DND-41 (cell line): ENCODE measurements around the gene ZNF12.

Experiments used
- ATAC-seq: fragments of 200-7000 bp; cut with Tn5 transposase; 3 replicates; pipeline ENCODE4 v1.9.1; 2021; ENCODE audit warnings: low read depth; ENCODE audit not compliant: insufficient read depth
- DNase-seq: peaks from one replicate; pipeline ENCODE4 v3.0.0-alpha.2; 2020
- H2AFZ ChIP-seq: 2 replicates; pipeline ENCODE4 v1.6.0; 2012; ENCODE audit warnings: low read depth, low read length
- H3K27ac ChIP-seq: 2 replicates; pipeline ENCODE4 v1.5.1; 2012; ENCODE audit warnings: low read length, inconsistent platforms
- H3K27me3 ChIP-seq: fragments of 200-600 bp; sonication (generic); 2 replicates; pipeline ENCODE4 v1.6.0; 2012; ENCODE audit warnings: low read length, mild to moderate bottlenecking, inconsistent platforms; ENCODE audit not compliant: insufficient read depth, poor library complexity
- H3K36me3 ChIP-seq: 2 replicates; pipeline ENCODE4 v1.5.1; 2012; ENCODE audit warnings: low read length, inconsistent platforms; ENCODE audit not compliant: insufficient read depth
- H3K4me1 ChIP-seq: 2 replicates; pipeline ENCODE4 v1.5.1; 2012; ENCODE audit warnings: mild to moderate bottlenecking, low read length; ENCODE audit not compliant: insufficient read depth
- H3K4me2 ChIP-seq: 2 replicates; pipeline ENCODE4 v1.6.0; 2012; ENCODE audit warnings: mild to moderate bottlenecking, moderate library complexity, low read length, inconsistent platforms; ENCODE audit not compliant: insufficient read depth
- H3K4me3 ChIP-seq, 2 experiments: fragments of 200-600 bp in 1 of 2; shearing (Covaris generic) in 1 of 2; 2 replicates each; pipeline ENCODE4 v1.5.1; 2012 to 2016; ENCODE audit warnings: inconsistent platforms in 2 of 2, low read length in 2 of 2, mild to moderate bottlenecking in 2 of 2, low read depth in 1 of 2, moderate library complexity in 1 of 2
- H3K79me2 ChIP-seq: 2 replicates; pipeline ENCODE4 v1.6.0; 2012; ENCODE audit warnings: low read length, inconsistent platforms; ENCODE audit not compliant: insufficient read depth
- H3K9ac ChIP-seq: 2 replicates; pipeline ENCODE4 v1.6.0; 2012; ENCODE audit warnings: low read depth, mild to moderate bottlenecking, inconsistent platforms, low read length, moderate library complexity
- H3K9me3 ChIP-seq: 2 replicates; pipeline ENCODE4 v1.5.1; 2012; ENCODE audit warnings: low read length, moderate library complexity, mild to moderate bottlenecking, inconsistent platforms; ENCODE audit not compliant: insufficient read depth, severe bottlenecking
- H4K20me1 ChIP-seq: 2 replicates; pipeline ENCODE4 v1.6.0; 2012; ENCODE audit warnings: low read length; ENCODE audit not compliant: insufficient read depth
- CTCF ChIP-seq: IDR thresholded peaks from 2 replicates; pipeline ENCODE4 v1.5.1; 2012; ENCODE audit warnings: borderline replicate concordance, low read length, moderate library complexity, mild to moderate bottlenecking; ENCODE audit not compliant: poor library complexity, severe bottlenecking; ENCODE audit errors: extremely low read depth
- EZH2 ChIP-seq: IDR thresholded peaks from 3 replicates; pipeline ENCODE4 v1.6.1; 2012; ENCODE audit warnings: borderline replicate concordance, low read depth, mild to moderate bottlenecking, moderate library complexity, low read length, inconsistent platforms; ENCODE audit not compliant: severe bottlenecking

The ZNF12 gene

DNA sequence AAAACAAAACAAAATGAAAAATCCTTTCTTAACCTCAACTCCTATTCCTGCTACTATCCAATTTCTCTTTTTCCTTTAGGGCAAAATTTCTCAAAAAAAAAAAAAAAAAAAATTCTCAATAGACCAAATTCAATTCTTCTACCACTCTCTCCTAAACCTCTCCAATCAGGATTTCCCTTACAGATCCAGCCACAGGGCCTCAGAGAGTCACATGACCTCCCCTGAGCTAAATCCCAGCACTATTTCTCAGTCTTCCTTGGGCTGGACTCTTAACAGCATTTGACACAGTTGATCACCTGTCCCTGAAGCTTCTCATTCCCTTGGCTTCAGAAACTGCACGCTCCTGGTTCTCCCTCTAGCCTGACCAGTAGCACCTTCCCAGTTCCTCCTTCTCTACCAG is 4.9 kb downstream of the ZNF12 start:
- TF ChIP-seq EZH2 = no peak
- no peak for TF ChIP-seq CTCF
- Histone ChIP-seq H3K9ac (no peak overlapping the region), H3K79me2 (peaks cover 92% of the 10 kb centered on the region), H3K27me3 (no peaks in the 10 kb centered on the region), H3K4me1 (peaks cover 30% of the 10 kb centered on the region), H3K4me3 (0 out of 4 replicates have a peak overlapping the region, but pooled peaks of 1 of the 2 experiments have one; percentile 2), H2AFZ (no peak overlapping the region), H3K36me3 (peaks cover 85% of the 10 kb centered on the region), H3K9me3 (peaks cover 52% of the 10 kb centered on the region), H4K20me1 (peaks cover 29% of the 10 kb centered on the region), H3K4me2 (no peak overlapping the region; the same call in 1 of the 2 replicates), H3K27ac (no peak overlapping the region)
- DNase-seq = no peak
- no peak for ATAC-seq

- H3K79me2 ChIP-seq = peaks cover 82% of the 10 kb centered on the region
- H3K9ac ChIP-seq = no peak overlapping the region
- H3K4me1 ChIP-seq = peaks cover 28% of the 10 kb centered on the region
- H3K27ac ChIP-seq = no peak overlapping the region
- TF ChIP-seq CTCF (no peak), EZH2 (no peak)
- H3K9me3 ChIP-seq = peaks cover 62% of the 10 kb centered on the region
- DNase-seq (no peak), ATAC-seq (no peak)
- H3K4me3 ChIP-seq = no peak overlapping the region
- H2AFZ ChIP-seq = no peak overlapping the region
- H3K4me2 ChIP-seq = no peak overlapping the region
- H4K20me1 ChIP-seq = peaks cover 24% of the 10 kb centered on the region
- no peaks in the 10 kb centered on the region for H3K27me3 ChIP-seq
- H3K36me3 ChIP-seq = peaks cover 92% of the 10 kb centered on the region
Observed at GRCh38 chr7:6700793-6701192, 6.0 kb downstream of the ZNF12 start.

GRCh38 chr7:6691609-6692106 is 15.1 kb downstream of the ZNF12 start:
- no peak overlapping the region for H2AFZ ChIP-seq
- H3K4me3 ChIP-seq = no peak overlapping the region
- no peaks in the 10 kb centered on the region for H4K20me1 ChIP-seq
- H3K9me3 ChIP-seq = peaks cover 94% of the 10 kb centered on the region
- no peak overlapping the region for H3K27ac ChIP-seq
- ATAC-seq (no peak), DNase-seq (no peak)
- no peak overlapping the region for H3K4me2 ChIP-seq
- no peak for TF ChIP-seq CTCF
- no peak for TF ChIP-seq EZH2
- no peak overlapping the region for H3K9ac ChIP-seq
- H3K4me1 ChIP-seq = no peaks in the 10 kb centered on the region
- H3K79me2 ChIP-seq = no peaks in the 10 kb centered on the region
- peaks cover 100% of the 10 kb centered on the region for H3K36me3 ChIP-seq
- no peaks in the 10 kb centered on the region for H3K27me3 ChIP-seq

GRCh38 chr7:6691103-6691502 is 15.6 kb downstream of the ZNF12 start:
- no peaks in the 10 kb centered on the region for H3K79me2 ChIP-seq
- no peaks in the 10 kb centered on the region for H3K27me3 ChIP-seq
- ATAC-seq = no peak
- no peak overlapping the region for H3K4me2 ChIP-seq
- no peaks in the 10 kb centered on the region for H3K4me1 ChIP-seq
- H4K20me1 ChIP-seq = no peaks in the 10 kb centered on the region
- H3K9ac ChIP-seq = no peak overlapping the region
- H3K27ac ChIP-seq = no peak overlapping the region
- DNase-seq = no peak
- no peak overlapping the region for H3K4me3 ChIP-seq
- no peak overlapping the region for H2AFZ ChIP-seq
- peaks cover 94% of the 10 kb centered on the region for H3K9me3 ChIP-seq
- TF ChIP-seq EZH2 (no peak), CTCF (no peak)
- H3K36me3 ChIP-seq = peaks cover 100% of the 10 kb centered on the region
